Measurements from ENCODE around the gene CRYBG1. TPM values are rescaled to one million over a fixed set of nuclear protein-coding genes. Genes with fewer than 3 reads are reported as not detected.

The CRYBG1 gene
- total and polyA plus RNA-seq, 2 donors (not counting 1 experiment from before 2014, with no cell fraction given): 9.6 to 47.0 TPM

- no peak overlapping the region for H3K4me3 ChIP-seq (ENCODE audit: control extremely low read depth in 1 of 5, extremely low read depth in 1 of 5, insufficient read depth in 1 of 5, low read depth in 2 of 5, low read length in 4 of 5)
- 100% methylated on average over 1 of the region's 3 CpGs for WGBS (ENCODE audit: insufficient coverage)
- POLR2A ChIA-PET: no interaction called here
- H3K9ac ChIP-seq (ENCODE audit: low read length): no peak overlapping the region
- no peak overlapping the region for H3K4me2 ChIP-seq (replicated peaks; ENCODE audit: low read depth, low read length, poor library complexity, severe bottlenecking)
- H3K79me2 ChIP-seq (ENCODE audit: control insufficient read depth, insufficient read depth, low read length): peaks cover 78% of the 10 kb centered on the region
- H3K27me3 Mint-ChIP-seq: no peaks in the 10 kb centered on the region
- no peak for TF ChIP-seq CTCF (IDR thresholded peaks at IDR 0.05)
- CTCF ChIA-PET: interaction anchor here (1.3 to 4.3 kb wide), 3 partner anchors 17 to 38 kb away, joined by 5 to 42 read pairs (median 14); no protein-coding TSS in a partner anchor
- H3K4me1 ChIP-seq (ENCODE audit: control insufficient read depth in 2 of 2, insufficient read depth in 2 of 2, low read length in 2 of 2): peaks cover 25 to 43% of the 10 kb centered on the region in 2 donors
- DNase-seq (no peak), ATAC-seq (ENCODE audit: low read depth) (no peak)
- H3K27ac Mint-ChIP-seq: peak overlapping the region; percentile 2
- H3K9me3 Mint-ChIP-seq (ENCODE audit: insufficient read depth): no peaks in the 10 kb centered on the region
- peaks cover 21 to 63% of the 10 kb centered on the region in 2 experiments for H3K36me3 ChIP-seq (replicated peaks in 1 of 2; ENCODE audit: control extremely low read depth in 1 of 2, control insufficient read depth in 1 of 2, extremely low read depth in 1 of 2, insufficient read depth in 2 of 2, low read length in 1 of 2)
- no peaks in the 10 kb centered on the region for H3K9me3 ChIP-seq (ENCODE audit: control extremely low read depth in 1 of 3, control insufficient read depth in 2 of 3, insufficient read depth in 1 of 3, low read length in 2 of 3)
- intact Hi-C loops (cut with micrococcal nuclease): loop anchor here (10.0 kb wide), 2 partner anchors 443 to 1367 kb away; partner anchors contain the start of gene PRDM1
- H3K27me3 ChIP-seq (replicated peaks in 1 of 4; ENCODE audit: control extremely low read depth in 1 of 4, control insufficient read depth in 3 of 4, insufficient read depth in 4 of 4, low read length in 3 of 4): no peaks in the 10 kb centered on the region
- no peak overlapping the region for H3K4me3 Mint-ChIP-seq
- H2AFZ ChIP-seq (ENCODE audit: insufficient read depth, low read depth, low read length, poor library complexity, severe bottlenecking): no peak overlapping the region
- H3K4me1 Mint-ChIP-seq: peaks cover 68% of the 10 kb centered on the region
- no peaks in the 10 kb centered on the region for H4K20me1 ChIP-seq (ENCODE audit: control insufficient read depth, insufficient read depth, low read length, poor library complexity, severe bottlenecking)
- H3K27ac ChIP-seq (ENCODE audit: low read length in 2 of 2): peak overlapping the region in 1 of 2 donors; percentile 81
Measured at GRCh38 chr6:106527979-106528378, 167.5 kb downstream of the CRYBG1 start.

- no peak overlapping the region for H3K4me3 Mint-ChIP-seq
- ATAC-seq (ENCODE audit: low read depth) (no peak), DNase-seq (no peak)
- H3K4me1 ChIP-seq (ENCODE audit: control insufficient read depth in 2 of 2, insufficient read depth in 2 of 2, low read length in 2 of 2): peaks cover 21 to 39% of the 10 kb centered on the region in 2 donors
- intact Hi-C loops (cut with micrococcal nuclease): loop anchor here (10.0 kb wide), 2 partner anchors 444 to 1366 kb away; partner anchors contain the start of gene PRDM1
- H3K4me1 Mint-ChIP-seq: peaks cover 68% of the 10 kb centered on the region
- H3K27ac ChIP-seq (ENCODE audit: low read length in 2 of 2): peak overlapping the region in 1 of 2 donors; percentile 81
- no peak overlapping the region for H3K4me2 ChIP-seq (replicated peaks; ENCODE audit: low read depth, low read length, poor library complexity, severe bottlenecking)
- H2AFZ ChIP-seq (ENCODE audit: insufficient read depth, low read depth, low read length, poor library complexity, severe bottlenecking): no peak overlapping the region
- H3K27ac Mint-ChIP-seq: peak overlapping the region; percentile 56
- ChIA-PET CTCF (no interaction called here), POLR2A (no interaction called here)
- H3K9ac ChIP-seq (ENCODE audit: low read length): no peak overlapping the region
- WGBS (ENCODE audit: insufficient coverage): no CpG with 5 or more reads among the region's 2 CpGs
- peaks cover 78% of the 10 kb centered on the region for H3K79me2 ChIP-seq (ENCODE audit: control insufficient read depth, insufficient read depth, low read length)
- H3K9me3 ChIP-seq (ENCODE audit: control extremely low read depth in 1 of 3, control insufficient read depth in 2 of 3, insufficient read depth in 1 of 3, low read length in 2 of 3): no peaks in the 10 kb centered on the region
- no peaks in the 10 kb centered on the region for H3K27me3 Mint-ChIP-seq
- H3K4me3 ChIP-seq (ENCODE audit: control extremely low read depth in 1 of 5, extremely low read depth in 1 of 5, insufficient read depth in 1 of 5, low read depth in 2 of 5, low read length in 4 of 5): no peak overlapping the region
- TF ChIP-seq EZH2 (IDR thresholded peaks at IDR 0.05; ENCODE audit: borderline replicate concordance, insufficient read depth, low read depth, low read length, poor library complexity, severe bottlenecking) (no peak), CTCF (IDR thresholded peaks at IDR 0.05) (no peak)
- no peaks in the 10 kb centered on the region for H3K27me3 ChIP-seq (replicated peaks in 1 of 4; ENCODE audit: control extremely low read depth in 1 of 4, control insufficient read depth in 3 of 4, insufficient read depth in 4 of 4, low read length in 3 of 4)
- H3K9me3 Mint-ChIP-seq (ENCODE audit: insufficient read depth): no peaks in the 10 kb centered on the region
- no peaks in the 10 kb centered on the region for H4K20me1 ChIP-seq (ENCODE audit: control insufficient read depth, insufficient read depth, low read length, poor library complexity, severe bottlenecking)
- peaks cover 24 to 68% of the 10 kb centered on the region in 2 experiments for H3K36me3 ChIP-seq (replicated peaks in 1 of 2; ENCODE audit: control extremely low read depth in 1 of 2, control insufficient read depth in 1 of 2, extremely low read depth in 1 of 2, insufficient read depth in 2 of 2, low read length in 1 of 2)
Measured at GRCh38 chr6:106528521-106528920, 168.0 kb downstream of the CRYBG1 start.

Measured in B cell (primary cell).